GM21515 (cell line): ENCODE measurements around the gene SERINC1.

ENCODE experiments used
- ATAC-seq: cut with Tn5 transposase; IDR thresholded peaks from one replicate; pipeline ENCODE4 v1.9.1; 2021; ENCODE audit not compliant: unreplicated experiment

Gene SERINC1

DNA sequence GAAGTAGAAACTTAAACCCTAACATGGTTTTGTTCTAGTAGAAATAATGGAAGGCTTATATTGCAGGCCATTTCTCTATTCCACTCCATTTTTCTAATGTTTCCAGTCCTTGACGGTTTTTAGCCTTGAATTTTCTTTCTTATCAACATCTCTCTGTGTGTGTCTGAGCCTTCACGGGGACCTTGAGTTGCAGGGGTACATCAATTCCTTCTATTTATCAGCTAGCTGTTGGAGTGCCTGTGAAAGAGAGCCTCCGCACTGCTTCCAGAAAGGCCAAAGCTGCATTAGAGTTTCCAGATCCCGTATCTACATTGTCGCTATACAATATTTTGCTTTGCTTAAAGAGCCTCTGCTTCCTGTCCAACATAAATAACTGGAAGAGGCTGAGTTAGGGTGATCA, 77.6 kb downstream of the SERINC1 start:
- ATAC-seq = no peak

DNA sequence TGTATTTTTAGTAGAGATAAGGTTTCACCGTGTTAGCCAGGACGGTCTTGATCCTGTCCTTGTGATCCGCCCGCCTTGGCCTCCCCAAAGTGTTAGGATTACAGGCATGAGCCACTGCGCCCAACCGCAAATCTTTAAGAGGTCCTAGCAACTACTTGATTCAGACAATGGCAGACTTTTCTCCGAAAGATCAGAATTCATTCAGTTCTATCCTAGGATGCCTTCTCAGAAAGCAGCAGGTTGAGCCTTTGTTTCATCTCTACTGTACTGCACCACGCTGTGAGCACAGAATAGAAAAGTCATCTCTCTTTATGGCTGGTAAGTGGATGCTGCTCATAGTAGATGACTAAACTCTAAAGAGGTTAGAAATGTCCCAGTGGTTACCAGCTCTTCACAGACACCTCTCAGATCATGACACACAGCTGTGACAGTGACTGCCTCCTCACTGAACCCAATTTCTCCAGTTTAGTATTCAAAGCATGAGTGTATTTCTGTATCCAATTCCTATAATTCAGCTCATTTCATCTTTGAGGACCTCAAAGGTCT, 78.2 kb downstream of the SERINC1 start:
- no peak for ATAC-seq
